RKO (cell line): ENCODE measurements around the gene DNAJB6.

Experiments
- DNase-seq: peaks from one replicate; pipeline ENCODE4 v3.0.0-alpha.2; 2016; ENCODE audit warnings: low spot score

DNAJB6 gene

GRCh38 chr7:157368955-157369354 lies 32.2 kb downstream of the DNAJB6 start:
- DNase-seq: no peak

DNA sequence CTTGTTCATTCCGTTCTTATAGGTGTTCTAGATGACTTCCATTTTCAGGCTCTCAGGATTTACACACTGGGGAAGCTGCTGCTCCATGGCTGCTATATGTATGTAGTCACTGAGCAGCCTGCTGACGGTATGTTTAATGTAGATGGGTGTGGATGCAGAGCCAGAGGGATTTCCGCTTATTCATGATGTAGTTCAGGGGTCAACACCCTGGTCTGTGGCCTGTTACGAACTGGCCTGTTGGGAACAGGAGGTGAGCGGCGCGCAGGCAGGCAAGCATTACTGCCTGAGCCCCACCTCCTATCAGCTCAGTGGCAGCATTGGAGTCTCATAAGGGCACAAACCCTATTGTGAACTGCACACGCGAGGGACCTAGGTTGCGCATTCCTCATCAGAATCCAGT lies 33.9 kb downstream of the DNAJB6 start:
- no peak for DNase-seq

DNA sequence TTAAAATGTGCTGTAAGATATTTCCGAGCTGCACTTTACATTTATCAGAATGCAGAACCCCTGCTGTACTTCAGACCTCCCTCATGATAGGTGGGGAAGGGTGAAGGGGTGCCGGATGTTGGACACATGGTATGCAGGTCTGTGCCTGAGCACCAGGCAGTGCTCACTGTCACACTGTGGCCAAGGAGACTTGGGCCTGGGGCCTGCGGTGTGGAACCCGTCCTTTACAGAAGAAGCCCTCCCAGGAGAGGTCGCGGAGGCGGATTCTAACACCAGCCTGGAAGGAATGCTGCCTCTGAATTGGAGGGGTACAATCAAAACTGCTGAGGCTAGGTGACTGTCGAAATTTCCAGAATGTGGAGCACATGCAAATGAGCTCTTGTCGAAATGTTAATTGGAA lies 34.5 kb downstream of the DNAJB6 start:
- no peak for DNase-seq

- no peak for DNase-seq
Measured at GRCh38 chr7:157372300-157373232, 35.8 kb downstream of the DNAJB6 start.

- DNase-seq: no peak
Measured at GRCh38 chr7:157373493-157373892, 36.7 kb downstream of the DNAJB6 start.

- no peak for DNase-seq
Measured at GRCh38 chr7:157375410-157375809, 38.6 kb downstream of the DNAJB6 start.

- no peak for DNase-seq
Measured at GRCh38 chr7:157377436-157378124, 40.8 kb downstream of the DNAJB6 start.

DNA sequence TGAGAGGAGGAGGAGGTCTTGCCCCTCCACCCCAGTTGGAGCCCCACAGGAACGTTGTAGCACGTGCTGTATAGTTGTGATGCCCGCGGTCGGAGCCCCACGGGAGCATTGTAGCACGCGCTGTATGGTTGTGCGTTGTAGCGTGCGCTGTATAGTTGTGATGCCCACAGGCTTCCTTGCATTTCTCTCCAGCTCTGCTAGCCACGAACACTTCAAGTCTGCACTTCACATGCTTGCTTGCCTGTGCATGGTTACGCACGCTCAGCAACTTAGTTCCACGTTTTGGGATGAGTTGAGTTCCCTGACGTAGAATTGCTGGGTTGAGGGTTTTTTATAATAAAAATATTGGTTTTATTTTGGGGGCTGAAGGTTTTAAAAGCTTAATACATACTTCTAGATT lies 41.6 kb downstream of the DNAJB6 start:
- DNase-seq: no peak

DNA sequence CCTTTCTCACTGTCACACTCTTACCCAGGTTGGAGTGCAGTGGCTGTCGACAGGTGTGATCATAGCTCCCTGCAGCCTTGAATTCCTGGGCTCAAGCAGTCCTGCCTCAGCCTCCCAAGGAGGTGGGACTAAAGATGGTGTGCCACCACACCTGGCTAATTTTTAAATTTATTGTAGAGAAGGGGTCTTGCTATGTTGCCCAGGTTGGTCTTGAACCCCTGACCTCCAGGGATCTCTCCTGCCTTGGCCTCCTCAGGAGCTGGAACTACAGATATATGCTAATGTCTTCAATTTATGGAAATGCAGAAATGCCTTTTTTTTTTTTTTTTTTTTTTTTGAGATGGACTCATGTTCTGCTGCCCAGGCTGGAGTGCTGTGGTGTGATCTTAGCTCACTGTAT lies 42.7 kb downstream of the DNAJB6 start:
- DNase-seq: no peak

DNA sequence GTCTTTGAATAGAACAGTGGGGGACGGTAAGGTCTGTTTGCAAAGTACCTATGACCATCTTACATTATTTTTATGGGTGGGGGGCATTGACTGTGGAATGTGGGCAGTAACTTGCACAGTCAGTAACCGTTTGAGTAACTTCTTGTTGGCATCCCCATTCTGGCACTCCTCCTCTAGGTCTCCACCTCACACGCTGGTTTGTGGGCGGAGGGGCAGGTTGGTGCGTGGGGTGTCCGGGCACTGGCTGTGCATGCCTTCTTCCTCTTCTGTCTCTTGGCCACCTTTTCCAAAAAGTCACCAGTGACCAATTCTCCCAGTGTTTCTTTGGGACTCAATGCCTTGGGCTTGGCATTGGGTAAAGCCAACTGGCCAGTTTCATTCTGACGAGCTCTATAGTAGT lies 43.6 kb downstream of the DNAJB6 start:
- no peak for DNase-seq

DNA sequence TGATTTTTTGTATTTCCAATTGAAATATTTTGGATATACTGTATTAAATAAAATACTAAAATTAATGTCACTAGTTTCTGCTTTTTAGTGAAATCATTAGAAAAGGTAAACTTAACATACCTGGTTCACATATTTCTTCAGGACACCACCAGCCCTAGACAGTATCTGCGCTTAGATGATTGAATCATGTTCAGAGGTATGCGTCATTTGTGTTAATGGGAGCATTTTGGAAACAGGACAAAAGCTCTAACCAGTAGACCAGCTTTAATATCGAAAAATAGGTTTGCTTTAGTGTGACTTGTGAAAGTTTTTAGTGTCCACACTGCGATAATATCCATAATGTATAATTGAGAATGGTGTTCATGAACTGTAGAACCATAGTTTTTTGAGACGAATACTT lies 47.1 kb downstream of the DNAJB6 start:
- no peak for DNase-seq

GRCh38 chr7:157384301-157384700 lies 47.5 kb downstream of the DNAJB6 start:
- DNase-seq: no peak

- DNase-seq: peak; percentile 74
Measured at GRCh38 chr7:157386979-157387800, 50.4 kb downstream of the DNAJB6 start.

DNA sequence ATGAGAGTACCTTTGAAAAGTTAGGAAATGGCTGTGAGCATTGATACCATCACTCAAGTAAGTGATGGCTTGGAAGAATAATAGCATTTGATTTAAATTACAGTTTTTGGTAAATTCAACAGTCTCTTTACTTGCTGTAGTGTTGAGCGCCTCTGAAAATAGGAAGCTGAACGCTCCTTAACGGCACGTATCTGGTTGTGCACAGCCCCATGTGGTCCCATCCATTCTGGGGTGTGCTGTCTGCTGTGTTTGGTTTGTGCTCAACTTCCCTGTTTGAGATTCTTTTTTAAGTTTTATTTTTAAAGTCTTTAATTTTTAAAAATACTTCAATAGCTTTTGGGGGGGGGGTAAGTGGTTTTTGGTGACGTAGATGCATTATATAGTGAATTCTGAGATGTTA lies 51.5 kb downstream of the DNAJB6 start:
- DNase-seq: no peak

GRCh38 chr7:157389951-157390730 lies 53.3 kb downstream of the DNAJB6 start:
- no peak for DNase-seq

GRCh38 chr7:157391036-157391710 lies 54.4 kb downstream of the DNAJB6 start:
- no peak for DNase-seq

DNA sequence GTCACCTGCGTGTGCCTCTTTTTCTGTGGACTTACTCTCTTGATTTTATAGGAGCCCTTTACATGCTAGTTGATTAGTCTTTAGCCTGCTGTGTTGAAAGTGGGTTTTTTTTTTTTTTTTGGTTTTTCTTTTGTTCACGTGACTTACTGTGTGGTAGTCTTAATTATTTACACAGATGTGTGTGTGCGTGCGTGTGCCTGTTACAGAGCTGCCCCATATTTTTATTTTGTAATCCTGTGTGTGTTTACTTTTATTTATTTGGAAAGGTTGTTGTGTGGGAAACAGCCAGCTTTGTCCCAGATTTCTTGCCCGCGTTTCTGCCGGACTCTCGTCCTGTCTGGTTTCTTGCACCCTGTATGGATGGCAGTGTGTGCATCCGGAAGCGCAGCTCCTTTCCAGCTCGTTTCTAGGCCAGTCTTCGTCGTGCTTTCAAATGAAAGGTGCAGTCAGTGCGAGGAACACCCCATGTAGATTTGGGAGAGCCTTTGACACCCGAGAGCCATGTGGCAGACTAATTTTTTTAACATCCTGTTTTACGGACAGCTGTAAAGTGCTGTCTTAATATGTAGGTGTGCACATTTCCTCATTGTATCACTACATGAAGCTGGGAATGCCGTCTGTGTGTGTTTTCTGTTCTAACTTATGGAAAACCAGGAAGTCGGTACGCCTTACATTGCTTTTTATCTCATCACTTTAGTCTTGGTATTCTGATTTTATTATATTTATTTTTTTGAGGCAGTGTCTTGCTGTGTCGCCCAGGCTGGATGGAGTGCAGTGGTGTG lies 55.6 kb downstream of the DNAJB6 start:
- DNase-seq: no peak

DNA sequence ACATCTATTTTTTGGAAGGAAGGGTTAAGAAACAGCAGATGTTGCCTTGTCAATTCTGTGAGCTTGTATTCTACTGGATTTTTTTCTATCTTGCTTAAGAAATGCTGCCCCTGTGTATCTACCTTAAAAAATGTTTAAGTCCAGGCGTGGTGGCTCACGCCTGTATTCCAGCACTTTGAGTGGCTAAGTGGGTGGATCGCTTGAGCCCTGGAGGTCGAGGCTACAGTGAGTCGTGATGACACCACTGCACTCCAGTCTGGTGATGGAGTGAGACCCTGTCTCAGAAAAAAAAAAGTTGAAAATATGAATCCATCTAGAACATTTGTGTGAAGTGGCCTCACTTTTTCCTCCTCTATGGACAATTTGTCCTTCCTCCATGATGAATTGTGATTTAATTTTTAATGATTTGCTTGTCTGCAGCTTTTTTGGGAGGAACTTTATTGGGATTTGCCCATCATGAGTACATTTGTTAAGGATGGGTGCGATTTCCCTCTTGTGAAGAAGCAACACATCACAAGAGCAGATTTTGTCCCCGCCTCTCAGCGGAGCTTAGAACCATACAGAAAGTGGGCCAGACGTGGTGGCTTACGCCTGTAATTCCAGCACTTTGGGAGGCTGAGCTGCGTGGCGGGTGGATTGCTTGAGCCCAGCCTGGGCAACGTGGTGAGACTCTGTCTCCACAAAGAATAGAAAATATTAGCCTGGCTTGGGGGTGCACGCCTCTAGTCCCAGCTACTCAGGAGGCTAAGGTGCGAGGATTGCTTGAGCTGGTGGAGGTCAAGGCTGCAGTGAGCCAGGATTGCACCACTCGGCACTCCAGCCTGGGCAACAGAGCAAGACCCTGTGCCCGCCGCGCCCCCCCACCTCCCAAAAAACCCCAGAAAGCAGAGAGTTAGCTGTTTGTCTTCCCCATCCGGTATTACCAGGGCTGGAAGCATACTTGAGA lies 57.7 kb downstream of the DNAJB6 start:
- DNase-seq: no peak

DNA sequence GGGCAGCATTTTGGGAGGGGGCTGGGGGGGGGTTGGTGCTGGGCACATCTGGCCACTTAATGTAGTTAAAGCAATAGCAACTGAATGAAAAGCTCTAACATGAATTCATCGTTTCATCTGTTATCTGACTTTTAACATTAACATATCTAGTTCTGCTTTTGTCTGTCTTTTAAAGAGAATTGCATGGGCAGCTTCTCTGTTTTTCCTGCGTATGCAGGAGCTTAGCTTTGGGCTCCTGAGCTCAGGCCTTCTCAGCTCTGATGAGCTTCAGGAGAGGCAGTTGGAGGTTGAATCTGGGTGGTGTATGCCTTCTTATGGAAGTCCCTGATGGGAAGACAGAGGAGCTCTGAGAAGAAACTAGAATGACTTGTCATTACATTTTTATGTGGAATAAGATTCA lies 58.4 kb downstream of the DNAJB6 start:
- DNase-seq: no peak
